K562 (cell line): ENCODE measurements around the gene PIK3AP1. TPM values are rescaled to one million over a fixed set of nuclear protein-coding genes. Genes with fewer than 3 reads are reported as not detected.

Source experiments
- ADNP ChIP-seq: fragments of 200-800 bp; sonication (Bioruptor generic); IDR thresholded peaks from 2 replicates; pipeline ENCODE4 v1.6.1; 2016; ENCODE audit warnings: missing genetic modification characterization, missing compliant biosample characterization
- CBX3 ChIP-seq, 2 experiments: IDR thresholded peaks; 1 replicate in 1 of 2; 2 replicates in 1 of 2; pipeline ENCODE4 v1.6.1; 2012; ENCODE audit warnings: inconsistent platforms in 2 of 2, low read length in 2 of 2, borderline replicate concordance in 1 of 2, control low read depth in 1 of 2
- CBX8 ChIP-seq: fragments of 200-600 bp; sonication (generic); IDR thresholded peaks from 2 replicates; pipeline ENCODE4 v1.6.1; 2012; ENCODE audit warnings: borderline replicate concordance, mixed run types, low read depth, mild to moderate bottlenecking, moderate library complexity, mixed read lengths, low read length, control low read depth, inconsistent platforms; ENCODE audit not compliant: poor library complexity, severe bottlenecking; ENCODE audit errors: extremely low read depth
- CHD1 ChIP-seq: fragments of 200-600 bp; sonication (generic); IDR thresholded peaks from one replicate; pipeline ENCODE4 v1.6.1; 2012; ENCODE audit warnings: mild to moderate bottlenecking, moderate library complexity, low read length, inconsistent platforms
- E2F4 ChIP-seq: sonication (generic); formaldehyde crosslinking; IDR thresholded peaks from 2 replicates; pipeline ENCODE4 v1.8.0; 2022; ENCODE audit warnings: mild to moderate bottlenecking, low read depth, missing genetic modification reagents
- HDAC1 ChIP-seq, 2 experiments: fragments of 450-650 bp; IDR thresholded peaks; 2 replicates each; pipeline ENCODE4 v1.6.1; 2016 to 2017; ENCODE audit warnings: inconsistent platforms in 1 of 2, mild to moderate bottlenecking in 1 of 2, moderate library complexity in 1 of 2
- LEF1 ChIP-seq: fragments of 450-650 bp; IDR thresholded peaks from 2 replicates; pipeline ENCODE4 v1.6.1; 2016; ENCODE audit warnings: mild to moderate bottlenecking
- MTA1 ChIP-seq: fragments of 450-650 bp; IDR thresholded peaks from 2 replicates; pipeline ENCODE4 v1.6.1; 2017; ENCODE audit warnings: borderline replicate concordance
- MTA2 ChIP-seq: fragments of 450-650 bp; IDR thresholded peaks from 2 replicates; pipeline ENCODE4 v1.6.1; 2016; ENCODE audit warnings: low read depth
- NFE2 ChIP-seq: IDR thresholded peaks from 2 replicates; pipeline ENCODE4 v1.6.1; 2014; ENCODE audit warnings: antibody characterized with exemption, low read depth
- RBBP5 ChIP-seq: fragments of 200-600 bp; sonication (generic); IDR thresholded peaks from 2 replicates; pipeline ENCODE4 v1.6.1; 2012; ENCODE audit warnings: borderline replicate concordance, mild to moderate bottlenecking, low read length, control low read depth, inconsistent platforms; ENCODE audit not compliant: insufficient read depth, poor library complexity, severe bottlenecking
- SAP30 ChIP-seq: fragments of 200-600 bp; sonication (generic); IDR thresholded peaks from 2 replicates; pipeline ENCODE4 v1.6.1; 2012; ENCODE audit warnings: borderline replicate concordance, low read depth, mild to moderate bottlenecking, moderate library complexity, low read length, control low read depth, inconsistent platforms; ENCODE audit not compliant: insufficient read depth, poor library complexity, severe bottlenecking
- SOX6 ChIP-seq: fragments of 450-650 bp; IDR thresholded peaks from 2 replicates; pipeline ENCODE4 v1.6.1; 2014; ENCODE audit warnings: mild to moderate bottlenecking
- ZBTB12 ChIP-seq: fragments of 250-450 bp; sonication (Bioruptor Pico); IDR thresholded peaks from 2 replicates; pipeline ENCODE4 v1.4.0; 2020
- ZNF518B ChIP-seq: fragments of 250-450 bp; sonication (Bioruptor Pico); IDR thresholded peaks from 2 replicates; pipeline ENCODE4 v1.5.0; 2021; ENCODE audit warnings: mild to moderate bottlenecking, moderate library complexity
- ZNF589 ChIP-seq: fragments of 200-800 bp; sonication (Bioruptor generic); IDR thresholded peaks from 2 replicates; pipeline ENCODE4 v1.6.1; 2016; ENCODE audit warnings: low read depth, missing genetic modification characterization, missing compliant biosample characterization
- ZNF609 ChIP-seq: sonication (generic); formaldehyde crosslinking; IDR thresholded peaks from 2 replicates; pipeline ENCODE4 v1.8.1; 2023; ENCODE audit warnings: missing genetic modification reagents, mild to moderate bottlenecking, borderline replicate concordance
- polyA plus RNA-seq, 8 experiments: library from polyadenylated mRNA; depleted of rRNA in 4 of 8; stranded (reverse) in 5 of 8; unstranded in 3 of 8; fragments of >200 nt; fragmentation: Nextera tagmentation in 2 of 8; fragmentation: Illumina TruSeq in 1 of 8; extraction: Ambion mirVana in 2 of 8; extraction: Trizol in 1 of 8; gene quantifications; 2 replicates each; pipeline versions ENCODE4 v1.2.1 to v1.2.3, GENCODE V29; 2011 to 2014; ENCODE audit warnings: inconsistent platforms in 1 of 8, missing spikeins in 1 of 8
- total RNA-seq, 7 experiments: library from RNA; depleted of rRNA in 6 of 7; stranded (reverse); fragments of >200 nt in 6 of 7; fragmentation: Illumina TruSeq in 2 of 7; extraction: Trizol in 2 of 7; gene quantifications; 2 replicates each; pipeline versions ENCODE4 v1.2.1 to v1.2.3, GENCODE V29; 2011 to 2021; ENCODE audit warnings: low replicate concordance in 1 of 7

The PIK3AP1 gene
- total and polyA plus RNA-seq, 9 of the 15 experiments (the other 6 are each of a cell fraction or from before 2014, with no cell fraction given), result 0.20 to 2.4 (median 1.4) TPM

DNA sequence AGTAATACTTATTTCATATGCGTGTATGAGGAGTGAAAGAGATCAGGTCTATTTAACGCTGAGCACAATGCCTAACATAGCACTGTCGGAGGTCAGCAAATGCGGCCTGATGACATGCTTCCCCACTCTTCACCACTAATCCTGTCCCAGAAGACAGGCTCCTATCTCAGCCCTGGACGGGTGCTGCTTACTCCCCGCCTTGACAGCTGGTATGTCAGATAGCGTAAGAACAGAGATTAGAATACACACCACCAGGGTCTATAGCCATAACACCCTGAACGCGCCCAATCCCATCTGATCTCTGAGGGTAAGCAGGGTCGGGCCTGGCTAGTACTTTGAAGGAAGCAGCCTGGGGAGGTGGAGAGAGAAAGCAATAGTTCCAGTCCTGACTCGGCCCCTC lies 101.2 kb downstream of the PIK3AP1 start (continued):
- TF ChIP-seq ZBTB12 (no peak), CHD1 (no peak), ZNF589 (CRISPR knock-in tag) (no peak), MTA1 (peak; percentile 72; the same call in 1 of the 2 replicates), SOX6 (peak; percentile 93), SAP30 (no peak), HDAC1 (IDR thresholded peaks at IDR 0.05) (peak in 1 of 2 experiments; percentile 88; a peak in 2 of 4 replicates), ZNF609 (CRISPR knock-in tag) (0 out of 2 replicates have a peak, but pooled peaks have one; percentile 24), E2F4 (CRISPR knock-in tag) (no peak), MTA2 (peak; percentile 96), CBX8 (no peak), RBBP5 (no peak), ZNF518B (CRISPR knock-in tag) (no peak), CBX3 (IDR thresholded peaks at IDR 0.05; ENCODE audit: borderline replicate concordance in 1 of 2, low read length in 2 of 2) (peak in 1 of 2 experiments; percentile 84; a peak in 1 of 3 replicates), ADNP (tag) (peak; percentile 61; the same call in 1 of the 2 replicates), LEF1 (peak; percentile 85), NFE2 (peak; percentile 39; the same call in 1 of the 2 replicates)
